Measurements from ENCODE around the gene CTBP1. TPM values are rescaled to one million over a fixed set of nuclear protein-coding genes. Genes with fewer than 3 reads are reported as not detected.
"Not testable (repeated sequence)": the region's sequence is repeated elsewhere in the genome, so short reads cannot be mapped to it uniquely, and the experiment has no call there.

The CTBP1 gene
- total RNA-seq, 1 donor from 2014 or later = 362 TPM

DNA sequence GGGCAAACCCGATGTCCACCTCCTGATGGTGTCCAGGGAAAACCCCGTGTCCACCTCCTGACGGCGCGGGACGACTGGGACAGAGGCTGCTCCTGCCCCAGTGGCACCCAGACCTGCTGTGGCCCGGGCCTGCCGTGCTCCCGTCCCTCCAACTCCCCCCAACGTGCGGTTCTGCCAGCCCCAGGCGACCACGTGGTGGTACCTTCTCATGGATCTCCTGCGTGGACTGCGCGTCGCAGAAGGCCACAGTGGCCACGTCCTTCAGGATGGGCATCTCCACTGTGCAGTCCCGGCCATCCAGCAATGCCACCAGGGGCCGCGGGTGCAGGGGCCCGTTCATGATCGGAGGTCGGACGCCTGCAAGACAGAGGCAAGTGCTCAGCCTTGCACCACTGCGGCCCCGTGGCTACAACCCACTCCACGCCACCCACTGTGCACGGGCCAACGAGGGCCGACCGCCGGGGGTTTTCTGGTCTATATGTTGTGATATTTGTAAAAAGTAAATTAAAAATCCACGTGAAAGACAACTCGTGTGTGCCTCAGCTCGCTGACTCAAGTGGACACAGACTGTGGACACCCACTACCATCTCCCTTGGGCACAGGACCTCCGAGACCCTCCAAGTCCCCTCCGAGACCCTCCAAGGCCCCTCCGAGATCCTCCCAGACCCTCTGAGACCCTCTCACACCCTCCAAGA, 10.8 kb downstream of the CTBP1 start:
- DNase-seq (ENCODE audit: low read depth) = no peak

DNA sequence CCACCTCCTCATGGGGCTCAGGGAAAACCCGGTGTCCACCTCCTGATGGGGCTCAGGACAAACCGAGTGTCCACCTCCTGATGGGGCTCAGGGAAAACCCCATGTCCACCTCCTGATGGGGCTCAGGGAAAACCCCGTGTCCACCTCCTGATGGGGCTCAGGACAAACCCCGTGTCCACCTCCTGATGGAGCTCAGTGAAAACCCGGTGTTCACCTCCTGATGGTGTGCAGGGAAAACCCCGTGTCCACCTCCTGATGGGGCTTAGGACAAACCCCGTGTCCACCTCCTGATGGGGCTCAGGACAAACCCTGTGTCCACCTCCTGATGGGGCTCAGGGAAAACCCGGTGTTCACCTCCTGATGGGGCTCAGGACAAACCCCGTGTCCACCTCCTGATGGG, 11.7 kb downstream of the CTBP1 start:
- not testable (repeated sequence) for DNase-seq (ENCODE audit: low read depth)

DNA sequence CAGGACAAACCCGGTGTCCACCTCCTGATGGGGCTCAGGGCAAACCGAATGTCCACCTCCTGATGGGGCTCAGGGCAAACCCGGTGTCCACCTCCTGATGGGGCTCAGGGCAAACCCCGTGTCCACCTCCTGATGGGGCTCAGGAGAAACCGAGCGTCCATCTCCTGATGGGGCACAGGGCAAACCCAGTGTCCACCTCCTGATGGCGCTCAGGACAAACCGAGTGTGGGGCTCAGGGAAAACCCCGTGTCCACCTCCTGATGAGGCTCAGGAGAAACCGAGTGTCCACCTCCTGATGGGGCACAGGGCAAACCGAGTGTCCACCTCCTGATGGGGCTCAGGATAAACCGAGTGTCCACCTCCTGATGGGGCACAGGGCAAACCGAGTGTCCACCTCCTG, 12.1 kb downstream of the CTBP1 start:
- not testable (repeated sequence) for DNase-seq (ENCODE audit: low read depth)

DNA sequence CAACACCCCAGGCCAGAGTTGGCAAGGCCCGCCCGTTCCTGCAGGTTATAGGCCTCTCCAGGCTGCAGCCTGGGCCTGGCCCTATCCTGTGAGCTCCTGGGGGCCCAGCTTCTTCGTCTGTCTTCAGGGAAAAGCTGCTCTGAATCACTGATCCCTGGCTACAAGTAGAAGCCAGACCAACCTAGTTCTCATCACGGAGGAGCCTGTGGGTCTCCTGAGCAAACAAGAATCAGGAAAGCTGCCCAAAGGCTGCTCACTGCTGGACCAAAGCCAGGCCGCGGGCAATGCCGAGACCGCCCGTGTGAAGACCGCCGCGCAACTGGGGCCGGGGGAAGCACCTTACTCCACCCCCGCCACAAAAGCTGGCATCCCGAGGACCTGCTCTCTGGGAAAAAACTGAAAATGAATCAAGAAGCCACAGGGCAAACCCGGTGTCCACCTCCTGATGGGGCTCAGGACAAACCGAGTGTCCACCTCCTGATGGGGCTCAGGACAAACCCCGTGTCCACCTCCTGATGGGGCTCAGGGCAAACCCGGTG, 12.8 kb downstream of the CTBP1 start:
- DNase-seq (ENCODE audit: low read depth) = no peak

- no peak for DNase-seq (ENCODE audit: low read depth)
Measured at GRCh38 chr4:1235381-1236102, 13.4 kb downstream of the CTBP1 start.

DNA sequence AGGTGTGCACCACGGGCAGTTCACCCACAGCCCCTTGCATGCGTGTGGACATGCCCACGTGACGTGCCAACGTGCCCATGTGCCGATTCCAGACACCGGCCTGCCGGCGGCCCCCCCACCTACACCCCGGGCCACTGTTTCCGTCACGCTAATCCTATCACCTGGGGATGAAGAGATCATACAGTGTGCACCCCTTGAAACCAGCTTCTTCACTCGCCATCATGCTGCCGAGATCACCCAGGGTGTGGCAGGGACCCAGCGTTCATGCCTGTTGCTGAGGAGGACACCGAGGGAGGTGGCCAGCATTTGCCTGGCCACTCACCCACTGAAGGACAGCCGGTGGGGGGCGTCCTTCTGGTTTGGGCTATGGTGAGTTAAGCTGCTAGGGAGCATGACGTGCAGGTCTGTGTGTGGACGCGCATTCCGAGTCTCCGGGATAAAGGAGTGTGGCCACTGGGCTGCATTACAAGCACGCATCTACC, 14.1 kb downstream of the CTBP1 start:
- DNase-seq (ENCODE audit: low read depth) = no peak

- no peak for DNase-seq (ENCODE audit: low read depth)
Measured at GRCh38 chr4:1234309-1234695, 14.6 kb downstream of the CTBP1 start.

DNA sequence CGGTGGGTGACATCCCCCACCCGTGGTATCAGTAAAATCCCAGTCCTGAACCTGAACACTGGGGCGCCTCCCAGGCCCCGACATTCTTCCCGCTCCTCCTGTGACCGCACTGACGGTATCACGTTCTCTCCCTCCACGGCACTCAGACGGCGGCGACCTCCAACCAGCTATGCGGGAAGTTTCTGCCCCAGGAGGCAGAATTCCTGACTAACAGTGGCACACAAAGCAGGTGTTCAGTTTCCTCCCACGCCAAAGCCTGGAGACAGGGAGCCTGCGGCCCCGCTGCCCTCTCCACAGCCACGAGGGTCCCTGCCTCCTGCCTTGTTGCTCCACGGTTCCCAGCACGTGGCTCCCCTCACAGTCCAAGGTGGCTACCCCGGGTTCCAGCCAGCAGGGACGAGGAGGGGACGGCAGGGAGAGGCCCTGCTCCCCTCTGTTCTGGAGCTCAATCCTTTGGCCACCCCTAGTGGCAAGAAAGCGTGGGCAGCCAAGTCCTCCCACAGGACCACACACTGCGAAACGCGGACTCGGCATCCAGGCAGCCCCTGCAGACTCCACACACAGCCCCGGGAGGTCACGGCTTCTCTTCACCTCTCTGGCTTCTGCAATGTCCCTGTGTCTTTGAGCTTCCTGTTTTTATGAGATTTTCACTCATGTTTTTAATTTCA, 15.2 kb downstream of the CTBP1 start:
- no peak for DNase-seq (ENCODE audit: low read depth)

GRCh38 chr4:1232661-1233621, 16.0 kb downstream of the CTBP1 start:
- no peak for DNase-seq (ENCODE audit: low read depth)

GRCh38 chr4:1231637-1232360, 17.1 kb downstream of the CTBP1 start:
- DNase-seq (ENCODE audit: low read depth) = no peak

DNA sequence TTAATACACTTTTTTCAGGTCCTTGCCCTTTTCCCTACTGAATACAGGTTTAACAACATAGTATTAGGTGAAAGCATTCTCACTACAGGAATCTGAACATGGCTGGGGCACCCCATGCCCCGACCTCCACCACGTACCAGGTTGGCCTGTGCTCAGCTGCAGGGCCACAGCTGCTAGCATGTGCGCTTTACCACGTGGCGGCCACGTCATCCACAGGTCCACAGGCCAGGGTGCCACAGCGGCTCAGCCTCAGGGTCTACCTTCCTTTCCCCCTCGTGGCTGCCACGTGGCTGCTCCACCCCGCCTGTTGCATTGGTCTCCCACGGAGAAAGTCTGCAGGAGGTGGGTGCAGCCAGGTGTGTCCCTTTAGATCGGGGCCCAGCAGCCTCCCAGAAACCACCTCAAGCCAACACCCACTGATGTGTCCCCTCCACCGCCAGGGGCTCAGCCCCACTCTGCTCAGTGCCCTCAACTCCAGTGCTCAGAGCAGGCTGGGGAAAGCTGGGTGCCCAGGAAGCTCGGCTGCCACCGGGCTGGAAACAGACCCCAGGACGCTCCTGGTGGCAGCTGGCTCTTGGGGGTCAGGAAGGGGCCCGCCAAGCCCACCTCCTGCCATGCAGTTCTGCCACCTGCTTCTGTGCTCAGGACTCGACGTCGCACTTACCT, 17.8 kb downstream of the CTBP1 start:
- no peak for DNase-seq (ENCODE audit: low read depth)

- no peak for DNase-seq (ENCODE audit: low read depth)
Measured at GRCh38 chr4:1230316-1230715, 18.6 kb downstream of the CTBP1 start.

DNA sequence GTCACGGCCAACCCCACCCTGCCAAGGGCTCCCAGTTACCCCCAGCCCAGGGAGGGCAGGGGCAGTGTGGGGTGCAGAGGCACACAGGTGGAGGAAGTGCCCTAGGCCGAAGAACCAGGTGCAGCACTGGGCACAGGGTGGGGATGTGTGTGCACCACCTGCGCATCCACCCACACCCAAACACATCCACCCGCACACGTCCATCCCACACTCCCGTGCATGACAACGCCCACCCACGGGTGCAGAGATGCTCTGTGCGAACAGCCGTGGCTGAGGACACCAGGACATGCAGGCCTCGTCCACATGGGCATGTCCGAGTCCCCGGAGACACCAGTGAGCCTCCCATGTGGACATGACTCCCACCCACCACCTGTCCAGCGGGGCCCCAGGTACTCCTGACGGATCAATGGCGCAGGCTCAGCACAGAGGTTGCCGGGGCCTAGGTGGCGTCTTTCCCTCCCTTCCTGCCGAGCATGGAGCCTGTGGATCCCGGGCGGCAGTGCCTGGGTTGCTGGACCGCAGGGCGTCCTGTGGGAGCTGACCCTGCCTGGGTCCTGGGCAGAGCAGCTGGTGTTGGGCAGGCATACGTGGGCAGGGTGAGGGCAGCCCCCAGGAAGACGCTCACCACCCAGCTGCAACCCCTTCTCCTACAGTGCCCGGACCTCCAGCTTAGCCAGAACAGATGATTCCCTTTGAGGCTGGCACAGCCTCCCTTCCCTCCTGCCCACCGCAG, 19.6 kb downstream of the CTBP1 start:
- DNase-seq (ENCODE audit: low read depth) = no peak

GRCh38 chr4:1227816-1228215, 21.1 kb downstream of the CTBP1 start:
- no peak for DNase-seq (ENCODE audit: low read depth)

DNA sequence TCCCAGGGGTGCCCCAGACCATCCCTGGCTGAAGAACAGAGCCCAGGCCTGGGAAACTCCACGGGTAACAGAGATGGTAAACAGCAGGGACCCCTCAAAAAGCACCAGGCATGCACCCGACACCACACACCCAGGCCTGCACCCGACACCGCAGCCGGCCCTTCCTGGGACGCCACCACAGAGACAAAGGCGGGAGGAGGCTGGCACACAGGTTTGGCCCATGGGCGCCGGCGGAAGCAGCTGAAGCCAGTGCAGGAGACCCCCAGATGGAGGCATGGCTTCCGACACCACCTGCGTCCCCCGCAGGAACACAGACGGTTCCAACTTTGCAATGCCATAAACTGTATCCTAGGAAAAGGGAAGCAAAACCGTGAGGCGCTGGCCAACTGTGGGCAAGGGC, 22.3 kb downstream of the CTBP1 start:
- no peak for DNase-seq (ENCODE audit: low read depth)

DNA sequence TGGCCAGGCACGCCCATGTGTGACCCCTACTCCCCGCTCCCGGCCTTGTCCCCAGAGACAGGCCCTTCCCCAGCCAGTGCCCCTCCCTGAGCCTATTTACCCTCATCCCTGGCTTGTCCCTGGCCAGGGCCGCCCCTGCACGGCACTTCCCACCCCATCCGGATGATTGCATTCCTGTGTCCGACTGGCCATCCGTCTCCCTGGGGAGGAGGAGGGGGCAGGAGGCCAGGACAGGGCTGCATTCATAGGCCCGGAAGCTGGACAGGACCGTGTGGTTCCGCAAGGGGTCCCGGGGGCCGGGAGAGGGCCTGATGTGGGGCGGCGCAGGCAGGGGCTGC, 22.8 kb downstream of the CTBP1 start:
- DNase-seq (ENCODE audit: low read depth) = no peak

DNA sequence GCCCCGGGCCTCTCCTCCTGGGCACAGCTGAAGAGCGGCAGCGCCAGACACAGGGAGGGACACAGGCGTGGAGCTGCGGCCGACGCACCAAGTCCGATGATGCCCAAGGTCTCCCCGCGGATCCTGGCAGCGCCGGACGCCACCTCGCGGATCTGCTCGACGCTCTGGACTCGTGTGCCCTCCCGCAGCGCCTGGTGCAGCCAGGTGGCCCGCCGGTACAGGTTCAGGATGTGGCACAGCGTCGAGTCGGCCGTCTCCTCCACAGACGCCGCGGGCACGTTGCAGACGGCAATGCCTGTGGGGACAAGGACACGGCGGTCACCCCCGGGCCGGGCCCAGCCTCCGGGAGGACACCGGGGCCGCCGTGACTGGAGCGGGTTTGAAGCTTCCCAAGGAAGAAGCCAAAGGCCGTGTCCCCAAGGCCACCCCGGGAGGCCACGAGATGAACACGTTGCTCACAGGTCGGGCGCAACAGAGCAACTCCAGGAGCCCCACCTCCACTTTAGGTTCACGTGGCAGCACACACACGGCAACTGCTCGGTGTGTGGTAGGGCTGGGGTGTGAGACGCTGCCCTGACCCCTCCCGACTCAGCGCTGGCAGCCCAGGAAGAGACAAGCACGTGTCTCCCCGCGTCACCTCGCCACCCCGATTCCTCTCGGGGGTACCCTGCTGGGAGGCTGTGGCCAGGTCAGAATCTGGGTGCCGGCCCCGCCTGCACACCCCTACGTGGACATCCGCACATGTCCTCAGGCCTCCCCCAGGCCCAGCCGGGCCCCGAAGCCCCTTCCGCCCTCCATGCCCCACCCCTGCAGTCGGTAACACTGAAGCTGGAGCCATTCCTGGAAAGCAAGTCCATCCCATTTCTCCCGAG, 23.4 kb downstream of the CTBP1 start:
- no peak for DNase-seq (ENCODE audit: low read depth)

All from renal cortical epithelial cell (primary cell).